HG03064 (cell line): ENCODE data around the gene TCAF1.
"Not testable (repeated sequence)": the region's sequence is repeated elsewhere in the genome, so short reads cannot be mapped to it uniquely, and the experiment has no call there.

ENCODE experiments used
- ATAC-seq: cut with Tn5 transposase; IDR thresholded peaks from one replicate; pipeline ENCODE4 v1.9.1; 2021; ENCODE audit warnings: low read depth; ENCODE audit not compliant: unreplicated experiment

TCAF1 gene

GRCh38 chr7:143873242-143873641, 28.7 kb downstream of the TCAF1 start:
- ATAC-seq = not testable (repeated sequence)

GRCh38 chr7:143871534-143871933, 30.4 kb downstream of the TCAF1 start:
- not testable (repeated sequence) for ATAC-seq

- ATAC-seq = not testable (repeated sequence)
These were observed 44.0 kb downstream of the TCAF1 start for GRCh38 chr7:143857994-143858393.

GRCh38 chr7:143855443-143855842, 46.5 kb downstream of the TCAF1 start:
- not testable (repeated sequence) for ATAC-seq

GRCh38 chr7:143850682-143851081, 51.3 kb downstream of the TCAF1 start:
- no peak for ATAC-seq

- no peak for ATAC-seq
These were observed 52.0 kb downstream of the TCAF1 start for GRCh38 chr7:143849785-143850479.

- no peak for ATAC-seq
These were observed 53.8 kb downstream of the TCAF1 start for GRCh38 chr7:143848192-143848591.

- no peak for ATAC-seq
These were observed 55.3 kb downstream of the TCAF1 start for GRCh38 chr7:143846692-143847091.

GRCh38 chr7:143841696-143842095, 60.3 kb downstream of the TCAF1 start:
- ATAC-seq = not testable (repeated sequence)

GRCh38 chr7:143840062-143840461, 61.9 kb downstream of the TCAF1 start:
- ATAC-seq = not testable (repeated sequence)

GRCh38 chr7:143837223-143837622, 64.8 kb downstream of the TCAF1 start:
- ATAC-seq = peak; percentile 66

- ATAC-seq = peak; percentile 86
These were observed 65.4 kb downstream of the TCAF1 start for GRCh38 chr7:143836622-143837021.

- ATAC-seq = peak; percentile 35
These were observed 65.9 kb downstream of the TCAF1 start for GRCh38 chr7:143836088-143836487.

GRCh38 chr7:143826578-143826977, 75.4 kb downstream of the TCAF1 start:
- not testable (repeated sequence) for ATAC-seq

GRCh38 chr7:143824295-143825135, 77.5 kb downstream of the TCAF1 start:
- not testable (repeated sequence) for ATAC-seq

- ATAC-seq = not testable (repeated sequence)
These were observed 78.2 kb downstream of the TCAF1 start for GRCh38 chr7:143823634-143824294.

- not testable (repeated sequence) for ATAC-seq
These were observed 80.3 kb downstream of the TCAF1 start for GRCh38 chr7:143821392-143822277.

- not testable (repeated sequence) for ATAC-seq
These were observed 84.1 kb downstream of the TCAF1 start for GRCh38 chr7:143817873-143818272.

- not testable (repeated sequence) for ATAC-seq
These were observed 85.4 kb downstream of the TCAF1 start for GRCh38 chr7:143816471-143817133.

- ATAC-seq = not testable (repeated sequence)
These were observed 91.3 kb downstream of the TCAF1 start for GRCh38 chr7:143810639-143811038.
